Activated effector memory CD4-positive, alpha-beta T cell treated with Interleukin-2 at 50 U/mL for 16 hours (primary cell): ENCODE data around the gene RPE65.
"Not testable (repeated sequence)": the region's sequence is repeated elsewhere in the genome, so short reads cannot be mapped to it uniquely, and the experiment has no call there.

Experiments
- DNase-seq: peaks from one replicate; pipeline ENCODE4 v3.0.0-alpha.2; 2020

The RPE65 gene

DNA sequence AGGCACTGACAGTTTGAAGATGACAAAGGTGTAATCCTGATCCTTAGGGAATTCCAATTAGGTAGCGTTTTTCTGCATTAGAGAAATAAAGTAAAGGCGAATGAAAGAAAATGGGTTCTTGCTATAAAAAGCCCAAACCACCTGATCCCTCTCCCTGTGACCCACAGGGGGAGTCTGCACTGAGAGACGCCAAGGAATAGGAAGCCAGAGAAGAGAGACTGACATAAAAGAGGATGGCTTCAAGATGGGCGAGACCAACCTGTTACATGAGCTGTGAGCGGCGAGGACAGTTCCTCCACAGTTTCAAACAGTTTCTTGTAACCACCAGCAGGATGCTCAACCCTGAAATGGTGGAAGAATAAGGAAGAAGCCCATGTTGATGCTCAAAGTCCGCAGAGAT, 1.4 kb downstream of the RPE65 start:
- DNase-seq = no peak

- no peak for DNase-seq
These were observed 4.0 kb downstream of the RPE65 start for GRCh38 chr1:68445709-68446108.

- DNase-seq = no peak
These were observed 6.8 kb downstream of the RPE65 start for GRCh38 chr1:68442822-68443556.

GRCh38 chr1:68442006-68442405, 7.7 kb downstream of the RPE65 start:
- no peak for DNase-seq

DNA sequence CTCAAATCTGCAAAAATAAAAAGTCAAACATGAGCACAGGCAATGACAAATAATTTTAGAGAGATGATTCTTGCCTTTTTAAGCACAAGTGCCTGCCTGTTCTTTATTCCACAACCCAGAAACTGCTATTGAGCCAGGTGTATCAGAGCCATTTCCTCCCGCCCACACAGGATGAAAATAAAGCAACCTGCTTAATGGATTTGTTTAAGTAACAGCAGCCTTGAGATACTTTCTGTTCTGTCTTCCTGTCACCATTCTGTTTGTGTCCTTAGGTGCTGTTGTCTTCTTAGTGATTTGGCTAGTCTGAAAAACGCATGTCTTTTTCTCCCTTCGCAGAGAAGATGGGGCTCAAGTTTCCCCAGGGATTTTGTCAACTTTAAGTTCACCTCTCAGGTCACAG, 11.4 kb downstream of the RPE65 start:
- no peak for DNase-seq

GRCh38 chr1:68433395-68433794, 16.4 kb downstream of the RPE65 start:
- DNase-seq = no peak

DNA sequence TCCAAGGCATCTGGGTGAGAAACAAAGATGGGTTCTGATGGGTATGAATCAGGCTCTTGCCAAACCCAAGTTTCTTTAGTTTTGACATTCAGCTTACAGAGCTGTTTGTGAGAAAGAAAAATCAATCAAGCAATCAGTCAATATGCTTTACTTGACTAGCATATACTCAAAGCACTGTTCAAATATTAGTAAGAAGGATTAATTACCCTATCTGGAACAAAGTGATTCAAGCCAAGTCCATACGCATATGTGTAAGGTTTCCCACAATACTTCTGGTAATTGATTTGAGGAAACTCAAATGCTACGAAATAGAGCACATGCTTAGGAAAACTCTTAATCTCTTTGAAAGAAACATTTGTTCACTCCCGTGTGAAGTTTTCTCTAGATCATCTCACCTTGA, 18.7 kb downstream of the RPE65 start:
- no peak for DNase-seq

GRCh38 chr1:68429233-68429808, 20.4 kb downstream of the RPE65 start:
- no peak for DNase-seq

GRCh38 chr1:68426594-68426993, 23.2 kb downstream of the RPE65 start:
- no peak for DNase-seq

DNA sequence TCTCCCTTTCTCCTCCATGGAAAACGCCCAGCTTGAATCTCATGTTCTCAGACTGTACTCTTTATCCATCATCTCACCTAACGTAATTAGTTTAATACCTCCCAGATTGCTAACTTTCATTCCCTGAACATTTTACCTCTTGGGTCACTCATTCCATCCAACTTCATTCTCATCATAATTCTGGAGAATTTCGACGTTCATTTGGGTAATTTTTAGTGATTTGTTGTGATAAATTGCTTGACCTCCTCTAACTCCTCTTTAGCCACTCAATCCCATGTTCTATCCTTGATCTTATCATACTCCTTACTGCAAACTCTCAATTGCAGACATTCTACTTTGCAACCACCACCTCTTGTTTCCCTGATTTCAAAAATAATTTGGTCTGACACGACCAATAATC, 28.4 kb downstream of the RPE65 start:
- no peak for DNase-seq

DNA sequence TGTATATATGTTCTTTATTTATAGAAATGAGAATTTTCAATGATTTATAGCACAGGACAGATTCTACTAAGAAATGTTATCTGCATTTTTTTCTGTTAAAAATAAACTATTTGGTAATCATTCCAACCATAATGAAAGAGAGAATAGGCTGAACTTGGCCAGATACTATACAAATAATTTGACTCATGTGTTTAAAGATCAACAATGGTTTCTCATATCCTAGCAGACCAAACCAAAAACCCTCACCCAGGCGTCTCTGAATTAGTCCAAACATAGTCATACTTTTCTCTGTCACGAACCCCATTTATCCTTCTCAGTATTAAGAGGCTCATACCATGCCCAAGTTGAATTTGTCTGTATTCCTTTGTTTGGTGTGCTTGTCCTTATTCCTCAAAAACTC, 40.3 kb downstream of the RPE65 start:
- no peak for DNase-seq

- no peak for DNase-seq
These were observed 48.2 kb downstream of the RPE65 start for GRCh38 chr1:68401506-68401905.

- not testable (repeated sequence) for DNase-seq
These were observed 54.2 kb downstream of the RPE65 start for GRCh38 chr1:68395575-68395974.

- DNase-seq = not testable (repeated sequence)
These were observed 57.3 kb downstream of the RPE65 start for GRCh38 chr1:68392474-68392873.

GRCh38 chr1:68385798-68386524, 63.8 kb downstream of the RPE65 start:
- DNase-seq = not testable (repeated sequence)

DNA sequence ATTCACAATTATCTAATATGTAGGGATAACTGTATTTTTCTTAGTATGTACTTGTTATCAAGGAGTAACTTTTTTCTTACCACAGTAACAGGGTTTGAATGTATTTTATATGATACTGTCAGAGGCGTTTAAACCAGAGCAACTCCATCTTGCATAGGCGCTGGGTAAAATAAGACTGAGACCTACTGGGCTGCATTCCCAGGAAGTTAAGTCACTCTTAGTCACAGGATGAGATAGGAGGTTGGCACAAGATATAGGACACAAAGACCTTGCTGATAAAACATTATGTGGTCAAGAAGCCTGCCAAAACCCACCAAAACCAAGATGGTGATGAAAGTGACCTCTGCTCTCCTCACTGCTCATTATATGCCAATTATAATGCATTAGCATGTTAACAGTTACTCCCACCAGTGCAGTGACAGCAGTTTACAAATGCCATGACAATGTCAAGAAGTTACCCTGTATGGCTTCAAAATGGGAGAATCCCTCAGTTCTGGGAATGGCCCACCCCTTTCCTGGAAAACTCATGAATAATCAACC, 64.8 kb downstream of the RPE65 start:
- no peak for DNase-seq

DNA sequence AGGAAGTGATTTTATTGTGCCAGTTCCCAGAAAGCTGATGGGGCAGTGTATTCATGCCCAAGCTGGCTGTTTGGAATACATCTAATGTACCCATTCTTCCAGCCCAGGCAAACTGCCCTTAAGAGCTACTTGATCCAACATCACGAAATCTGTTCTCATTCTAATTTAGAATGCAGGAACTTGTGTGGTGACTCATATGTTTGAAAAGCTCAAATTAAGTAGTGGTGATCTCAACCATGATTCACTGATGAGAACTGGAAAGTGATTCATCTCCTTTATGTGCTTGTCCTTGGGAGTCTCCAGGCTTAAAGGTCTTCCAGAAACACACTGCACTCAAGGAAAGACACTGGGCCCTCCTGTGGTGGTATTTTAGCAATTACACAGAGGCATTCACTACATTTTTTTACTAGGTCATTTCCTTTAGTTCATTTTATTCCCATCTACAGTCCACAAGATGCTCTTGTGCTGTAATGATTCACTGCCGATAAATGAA, 65.4 kb downstream of the RPE65 start:
- no peak for DNase-seq

- DNase-seq = no peak
These were observed 66.7 kb downstream of the RPE65 start for GRCh38 chr1:68383092-68383491.

- no peak for DNase-seq
These were observed 70.7 kb downstream of the RPE65 start for GRCh38 chr1:68379085-68379478.
